Neural cell (in vitro differentiated cells): ENCODE data around the gene GPRIN1. TPM values are rescaled to one million over a fixed set of nuclear protein-coding genes. Genes with fewer than 3 reads are reported as not detected.

Experiments used
- H2AFZ ChIP-seq: fragments of 200-600, 300-800 bp; sonication (generic), shearing (Covaris generic); 2 replicates; pipeline ENCODE4 v1.6.0; 2014; ENCODE audit warnings: low read depth, mild to moderate bottlenecking, antibody characterized with exemption, low read length, moderate library complexity
- H3F3A ChIP-seq: fragments of 200-600 bp; shearing (Covaris generic); 2 replicates; pipeline ENCODE4 v1.6.1; 2016; ENCODE audit warnings: mild to moderate bottlenecking, moderate library complexity, mixed read lengths, antibody characterized with exemption, low read length; ENCODE audit not compliant: insufficient read depth, poor library complexity, severe bottlenecking
- H3K27ac ChIP-seq: fragments of 200-600, 300-800 bp; sonication (generic), shearing (Covaris generic); 2 replicates; pipeline ENCODE4 v1.5.1; 2014; ENCODE audit warnings: mild to moderate bottlenecking, low read length, moderate library complexity
- H3K27me3 ChIP-seq: fragments of 300-800, 200-600 bp; sonication (generic), shearing (Covaris generic); 2 replicates; pipeline ENCODE4 v1.6.0; 2014; ENCODE audit warnings: mild to moderate bottlenecking, low read depth, low read length, moderate library complexity; ENCODE audit not compliant: insufficient read depth
- H3K36me3 ChIP-seq: fragments of 300-800, 200-600 bp; sonication (generic), shearing (Covaris generic); 2 replicates; pipeline ENCODE4 v1.5.1; 2014; ENCODE audit warnings: mild to moderate bottlenecking, antibody characterized with exemption, low read length, moderate library complexity; ENCODE audit not compliant: insufficient read depth
- H3K4me2 ChIP-seq: fragments of 300-800, 200-600 bp; sonication (generic), shearing (Covaris generic); 2 replicates; pipeline ENCODE4 v1.6.0; 2014; ENCODE audit warnings: mild to moderate bottlenecking, low read length
- H3K4me3 ChIP-seq: fragments of 300-800, 200-600 bp; sonication (generic), shearing (Covaris generic); 2 replicates; pipeline ENCODE4 v1.5.1; 2014; ENCODE audit warnings: mild to moderate bottlenecking, low read length, moderate library complexity
- H3K79me2 ChIP-seq: fragments of 200-600 bp; shearing (Covaris generic); replicated peaks from 2 replicates; pipeline ENCODE4 v1.6.0; 2014; ENCODE audit warnings: mild to moderate bottlenecking, low read length, moderate library complexity; ENCODE audit not compliant: insufficient read depth
- H3K9ac ChIP-seq: fragments of 300-800, 200-600 bp; sonication (generic), shearing (Covaris generic); 2 replicates; pipeline ENCODE4 v1.6.1; 2016; ENCODE audit warnings: mild to moderate bottlenecking, low read length, mixed read lengths
- H3K9me2 ChIP-seq: fragments of 200-600 bp; shearing (Covaris generic); 2 replicates; pipeline ENCODE4 v1.6.1; 2016; ENCODE audit warnings: mild to moderate bottlenecking, low read length, mixed read lengths; ENCODE audit not compliant: insufficient read depth
- H3K9me3 ChIP-seq: fragments of 200-600, 300-800 bp; sonication (generic), shearing (Covaris generic); 2 replicates; pipeline ENCODE4 v1.6.1; 2016; ENCODE audit warnings: mild to moderate bottlenecking, mixed run types, low read length, moderate library complexity, mixed read lengths
- H4K20me1 ChIP-seq: fragments of 200-600 bp; shearing (Covaris generic); 2 replicates; pipeline ENCODE4 v1.6.1; 2016; ENCODE audit warnings: mild to moderate bottlenecking, mixed run types; ENCODE audit not compliant: insufficient read depth
- CTCF ChIP-seq: fragments of 450-650 bp; IDR thresholded peaks from 2 replicates; pipeline ENCODE4 v1.5.1; 2014; ENCODE audit warnings: antibody characterized with exemption, mild to moderate bottlenecking, moderate library complexity; ENCODE audit not compliant: poor library complexity, severe bottlenecking
- EP300 ChIP-seq: fragments of 450-650 bp; conservative IDR thresholded peaks from 2 replicates; pipeline ENCODE4 v1.6.1; 2014; ENCODE audit warnings: antibody characterized with exemption, mild to moderate bottlenecking, moderate library complexity; ENCODE audit not compliant: poor library complexity, severe bottlenecking
- EZH2 ChIP-seq: fragments of 200-600, 300-800 bp; shearing (Covaris generic), sonication (generic); IDR thresholded peaks from 2 replicates; pipeline ENCODE4 v1.6.1; 2014; ENCODE audit warnings: antibody characterized with exemption, low read length, borderline replicate concordance, mild to moderate bottlenecking; ENCODE audit not compliant: insufficient read depth, poor library complexity, severe bottlenecking
- MXI1 ChIP-seq: fragments of 450-650 bp; conservative IDR thresholded peaks from 2 replicates; pipeline ENCODE4 v1.6.1; 2014; ENCODE audit warnings: antibody characterized with exemption, mild to moderate bottlenecking; ENCODE audit not compliant: poor library complexity, severe bottlenecking
- POLR2AphosphoS5 ChIP-seq: IDR thresholded peaks from 2 replicates; pipeline ENCODE4 v1.6.1; 2012
- RAD21 ChIP-seq: fragments of 450-650 bp; conservative IDR thresholded peaks from 2 replicates; pipeline ENCODE4 v1.6.1; 2014; ENCODE audit warnings: antibody characterized with exemption, mild to moderate bottlenecking, moderate library complexity
- REST ChIP-seq: IDR thresholded peaks from 2 replicates; pipeline ENCODE4 v1.6.1; 2012; ENCODE audit warnings: borderline replicate concordance
- SMC3 ChIP-seq: fragments of 450-650 bp; conservative IDR thresholded peaks from 2 replicates; pipeline ENCODE4 v1.6.1; 2014; ENCODE audit warnings: antibody characterized with exemption, mild to moderate bottlenecking, moderate library complexity; ENCODE audit not compliant: poor library complexity
- TAF1 ChIP-seq: IDR thresholded peaks from 2 replicates; pipeline ENCODE4 v1.6.1; 2012; ENCODE audit warnings: low read depth
- polyA plus RNA-seq: library from polyadenylated mRNA; depleted of rRNA; stranded (reverse); fragments of >200 nt; gene quantifications from 2 replicates; pipeline ENCODE4 v1.2.3, GENCODE V29; 2014

GPRIN1 gene
- polyA plus RNA-seq, 1 donor from 2014 or later = 32.3 TPM

- peak overlapping the region; percentile 76 for H3K9ac ChIP-seq
- peak overlapping the region; percentile 85 for H3K4me3 ChIP-seq
- H3K9me2 ChIP-seq = no peaks in the 10 kb centered on the region
- TF ChIP-seq SMC3 (no peak), MXI1 (no peak), RAD21 (no peak), REST (no peak), EZH2 (no peak), EP300 (no peak), TAF1 (no peak), CTCF (no peak), POLR2AphosphoS5 (no peak)
- no peaks in the 10 kb centered on the region for H3F3A ChIP-seq
- H4K20me1 ChIP-seq = no peaks in the 10 kb centered on the region
- H3K27me3 ChIP-seq = peaks cover 50% of the 10 kb centered on the region
- no peak overlapping the region for H2AFZ ChIP-seq
- H3K4me2 ChIP-seq = no peak overlapping the region
- no peaks in the 10 kb centered on the region for H3K9me3 ChIP-seq
- no peak overlapping the region for H3K27ac ChIP-seq
- H3K79me2 ChIP-seq = no peaks in the 10 kb centered on the region
- H3K36me3 ChIP-seq = no peaks in the 10 kb centered on the region
Observed at GRCh38 chr5:176629317-176629852, 19.4 kb upstream of the GPRIN1 start.

GRCh38 chr5:176628406-176629228, 18.7 kb upstream of the GPRIN1 start:
- H3K4me3 ChIP-seq = peak overlapping the region; percentile 85
- H3K9me2 ChIP-seq = no peaks in the 10 kb centered on the region
- no peak overlapping the region for H3K9ac ChIP-seq
- H3K9me3 ChIP-seq = no peaks in the 10 kb centered on the region
- no peaks in the 10 kb centered on the region for H3K36me3 ChIP-seq
- H3K79me2 ChIP-seq = no peaks in the 10 kb centered on the region
- no peak overlapping the region for H3K27ac ChIP-seq
- H4K20me1 ChIP-seq = no peaks in the 10 kb centered on the region
- H3F3A ChIP-seq = no peaks in the 10 kb centered on the region
- H3K4me2 ChIP-seq = no peak overlapping the region
- TF ChIP-seq REST (no peak), CTCF (no peak), SMC3 (no peak), EZH2 (no peak), RAD21 (no peak), TAF1 (no peak)
- H3K27me3 ChIP-seq = peaks cover 45% of the 10 kb centered on the region
- no peak overlapping the region for H2AFZ ChIP-seq
